DND-41 (cell line): ENCODE measurements around the gene MET.

Source experiments
- EZH2 ChIP-seq: IDR thresholded peaks from 3 replicates; pipeline ENCODE4 v1.6.1; 2012; ENCODE audit warnings: borderline replicate concordance, low read depth, mild to moderate bottlenecking, moderate library complexity, low read length, inconsistent platforms; ENCODE audit not compliant: severe bottlenecking
- TF ChIP-seq, protein P1 (sequence below): IDR thresholded peaks from 2 replicates; pipeline ENCODE4 v1.5.1; 2012; ENCODE audit warnings: borderline replicate concordance, low read length, moderate library complexity, mild to moderate bottlenecking; ENCODE audit not compliant: poor library complexity, severe bottlenecking; ENCODE audit errors: extremely low read depth

DNA sequence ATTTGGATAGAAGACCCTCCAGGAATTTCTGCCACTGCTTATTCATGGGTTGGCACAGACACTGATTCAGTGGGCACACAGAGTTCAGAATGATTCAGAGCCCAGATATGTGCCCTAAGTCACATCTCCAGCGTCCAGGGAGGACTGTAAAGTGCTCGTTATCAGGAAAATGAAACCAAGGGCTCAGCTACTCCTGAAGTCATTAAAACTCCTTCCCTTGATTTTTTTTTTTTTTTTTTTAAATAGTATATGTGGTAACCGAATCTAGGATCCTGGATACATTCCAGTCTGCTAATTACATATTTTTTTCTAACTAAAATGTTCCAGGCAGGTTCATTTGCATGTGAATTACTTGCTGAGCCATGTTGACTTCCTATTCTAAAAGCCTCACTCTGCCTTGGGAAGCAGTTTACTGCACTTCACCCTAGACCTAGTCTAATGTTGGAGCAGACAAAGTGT is 34.7 kb downstream of the MET start:
- TF ChIP-seq, protein P1, sequence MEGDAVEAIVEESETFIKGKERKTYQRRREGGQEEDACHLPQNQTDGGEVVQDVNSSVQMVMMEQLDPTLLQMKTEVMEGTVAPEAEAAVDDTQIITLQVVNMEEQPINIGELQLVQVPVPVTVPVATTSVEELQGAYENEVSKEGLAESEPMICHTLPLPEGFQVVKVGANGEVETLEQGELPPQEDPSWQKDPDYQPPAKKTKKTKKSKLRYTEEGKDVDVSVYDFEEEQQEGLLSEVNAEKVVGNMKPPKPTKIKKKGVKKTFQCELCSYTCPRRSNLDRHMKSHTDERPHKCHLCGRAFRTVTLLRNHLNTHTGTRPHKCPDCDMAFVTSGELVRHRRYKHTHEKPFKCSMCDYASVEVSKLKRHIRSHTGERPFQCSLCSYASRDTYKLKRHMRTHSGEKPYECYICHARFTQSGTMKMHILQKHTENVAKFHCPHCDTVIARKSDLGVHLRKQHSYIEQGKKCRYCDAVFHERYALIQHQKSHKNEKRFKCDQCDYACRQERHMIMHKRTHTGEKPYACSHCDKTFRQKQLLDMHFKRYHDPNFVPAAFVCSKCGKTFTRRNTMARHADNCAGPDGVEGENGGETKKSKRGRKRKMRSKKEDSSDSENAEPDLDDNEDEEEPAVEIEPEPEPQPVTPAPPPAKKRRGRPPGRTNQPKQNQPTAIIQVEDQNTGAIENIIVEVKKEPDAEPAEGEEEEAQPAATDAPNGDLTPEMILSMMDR: no peak
- TF ChIP-seq EZH2: no peak
